K562 (cell line): ENCODE measurements around the gene ADAM22. TPM values are rescaled to one million over a fixed set of nuclear protein-coding genes. Genes with fewer than 3 reads are reported as not detected.

ENCODE experiments used
- BRD4 ChIP-seq: fragments of 200-600 bp; sonication (generic); IDR thresholded peaks from 2 replicates; pipeline ENCODE4 v1.6.1; 2017; ENCODE audit warnings: inconsistent platforms
- CBX2 ChIP-seq: fragments of 200-600 bp; sonication (generic); IDR thresholded peaks from one replicate; pipeline ENCODE4 v1.6.1; 2012; ENCODE audit warnings: mild to moderate bottlenecking, low read length, inconsistent platforms; ENCODE audit not compliant: insufficient read depth, poor library complexity, severe bottlenecking
- EP400 ChIP-seq: fragments of 450-650 bp; IDR thresholded peaks from 2 replicates; pipeline ENCODE4 v1.6.1; 2017; ENCODE audit warnings: antibody characterized with exemption, mild to moderate bottlenecking, moderate library complexity
- EWSR1 ChIP-seq: fragments of 450-650 bp; IDR thresholded peaks from 2 replicates; pipeline ENCODE4 v1.6.1; 2018; ENCODE audit warnings: borderline replicate concordance, mild to moderate bottlenecking, low read depth, moderate library complexity; ENCODE audit not compliant: partially characterized antibody
- GTF2B ChIP-seq: IDR thresholded peaks from 2 replicates; pipeline ENCODE4 v1.6.1; 2011; ENCODE audit not compliant: insufficient read length; ENCODE audit errors: extremely low read depth
- ID3 ChIP-seq, 2 experiments: fragments of 250-450 bp in 1 of 2; fragments of 450-650 bp in 1 of 2; sonication (Bioruptor Pico) in 1 of 2; IDR thresholded peaks; 2 replicates each; pipeline versions ENCODE4 v1.6.1 to v1.8.0; 2016 to 2021; ENCODE audit warnings: mild to moderate bottlenecking in 2 of 2, moderate library complexity in 2 of 2, missing compliant biosample characterization in 1 of 2, missing genetic modification characterization in 1 of 2
- MLX ChIP-seq, 2 experiments: fragments of 450-650 bp in 1 of 2; sonication (generic) in 1 of 2; formaldehyde crosslinking; conservative IDR thresholded peaks; 2 replicates each; pipeline versions ENCODE4 v1.4.0 to v1.8.1; 2020 to 2022; ENCODE audit warnings: mild to moderate bottlenecking in 1 of 2, missing genetic modification reagents in 1 of 2
- MTA3 ChIP-seq: fragments of 450-650 bp; formaldehyde crosslinking; IDR thresholded peaks from 2 replicates; pipeline ENCODE4 v1.6.1; 2017; ENCODE audit warnings: mild to moderate bottlenecking, borderline replicate concordance
- NFYB ChIP-seq: IDR thresholded peaks from 2 replicates; pipeline ENCODE4 v1.6.1; 2011; ENCODE audit warnings: mild to moderate bottlenecking, moderate library complexity; ENCODE audit not compliant: insufficient read length; ENCODE audit errors: extremely low read depth
- NR1H2 ChIP-seq: sonication (generic); formaldehyde crosslinking; IDR thresholded peaks from 2 replicates; pipeline ENCODE4 v1.4.0; 2020; ENCODE audit warnings: mild to moderate bottlenecking, missing genetic modification reagents
- PREB ChIP-seq: sonication (generic); formaldehyde crosslinking; IDR thresholded peaks from 2 replicates; pipeline ENCODE4 v1.8.1; 2023; ENCODE audit warnings: mild to moderate bottlenecking, missing genetic modification reagents
- PTRF ChIP-seq: fragments of 450-650 bp; IDR thresholded peaks from 2 replicates; pipeline ENCODE4 v1.6.1; 2016; ENCODE audit warnings: mild to moderate bottlenecking, missing genetic modification characterization, missing compliant biosample characterization
- RBFOX2 ChIP-seq: fragments of 200-400 bp; formaldehyde crosslinking; IDR thresholded peaks from 2 replicates; pipeline ENCODE4 v1.6.1; 2017; ENCODE audit warnings: low read depth, mild to moderate bottlenecking, low read length, moderate library complexity
- SIRT6 ChIP-seq: IDR thresholded peaks from one replicate; pipeline ENCODE4 v1.6.1; 2012; ENCODE audit warnings: low read depth, mild to moderate bottlenecking, control low read depth, inconsistent platforms, low read length, moderate library complexity
- SMAD3 ChIP-seq: fragments of 450-650 bp; formaldehyde crosslinking; conservative IDR thresholded peaks from 2 replicates; pipeline ENCODE4 v1.4.0; 2020; ENCODE audit warnings: mild to moderate bottlenecking
- SNRNP70 ChIP-seq: fragments of 200-400 bp; formaldehyde crosslinking; optimal IDR thresholded peaks from 2 replicates; pipeline ENCODE3; 2017; ENCODE audit warnings: low read depth, low read length
- ZBTB43 ChIP-seq: sonication (generic); formaldehyde crosslinking; IDR thresholded peaks from 2 replicates; pipeline ENCODE4 v1.8.0; 2023; ENCODE audit warnings: mild to moderate bottlenecking, missing genetic modification reagents
- ZNF354B ChIP-seq: fragments of 250-450 bp; sonication (Bioruptor Pico); IDR thresholded peaks from 2 replicates; pipeline ENCODE4 v1.4.0; 2020
- ZNF398 ChIP-seq: fragments of 250-450 bp; sonication (Bioruptor Pico); IDR thresholded peaks from 2 replicates; pipeline ENCODE4 v1.8.0; 2021; ENCODE audit warnings: moderate library complexity, mild to moderate bottlenecking, inconsistent platforms
- ZNF408 ChIP-seq: fragments of 250-450 bp; sonication (Bioruptor Pico); IDR thresholded peaks from 2 replicates; pipeline ENCODE4 v1.4.0; 2020; ENCODE audit warnings: low read depth, mild to moderate bottlenecking, moderate library complexity
- polyA plus RNA-seq, 8 experiments: library from polyadenylated mRNA; depleted of rRNA in 4 of 8; stranded (reverse) in 5 of 8; unstranded in 3 of 8; fragments of >200 nt; fragmentation: Nextera tagmentation in 2 of 8; fragmentation: Illumina TruSeq in 1 of 8; extraction: Ambion mirVana in 2 of 8; extraction: Trizol in 1 of 8; gene quantifications; 2 replicates each; pipeline versions ENCODE4 v1.2.1 to v1.2.3, GENCODE V29; 2011 to 2014; ENCODE audit warnings: inconsistent platforms in 1 of 8, missing spikeins in 1 of 8
- total RNA-seq, 7 experiments: library from RNA; depleted of rRNA in 6 of 7; stranded (reverse); fragments of >200 nt in 6 of 7; fragmentation: Illumina TruSeq in 2 of 7; extraction: Trizol in 2 of 7; gene quantifications; 2 replicates each; pipeline versions ENCODE4 v1.2.1 to v1.2.3, GENCODE V29; 2011 to 2021; ENCODE audit warnings: low replicate concordance in 1 of 7

Gene ADAM22
- total and polyA plus RNA-seq, 9 of the 15 experiments (the other 6 are each of a cell fraction or from before 2014, with no cell fraction given) = 0.01 to 0.58 (median 0.18) TPM

- TF ChIP-seq ID3 (CRISPR knock-in tag; IDR thresholded peaks at IDR 0.05) (no peak), ID3 (tag; IDR thresholded peaks at IDR 0.05) (no peak), CBX2 (no peak), SIRT6 (no peak), ZBTB43 (CRISPR knock-in tag) (no peak), NFYB (no peak), MLX (CRISPR knock-in tag; conservative IDR thresholded peaks at IDR 0.05) (no peak), ZNF398 (CRISPR knock-in tag) (no peak), NR1H2 (CRISPR knock-in tag) (no peak), ZNF408 (no peak), SMAD3 (CRISPR knock-in tag) (no peak), RBFOX2 (peak; percentile 89), EWSR1 (no peak), EP400 (peak; percentile 73; the same call in 1 of the 2 replicates), PTRF (tag) (no peak), ZNF354B (CRISPR knock-in tag) (no peak), PREB (CRISPR knock-in tag) (no peak), SNRNP70 (no peak), BRD4 (peak; percentile 63; the same call in 1 of the 2 replicates), MTA3 (peak; percentile 64; the same call in 1 of the 2 replicates), GTF2B (no peak)
Measured at GRCh38 chr7:88219781-88220747, 286.0 kb downstream of the ADAM22 start, which contains the start of gene SRI (continued).
